EH (cell line): ENCODE results near the gene BRI3BP.
"Not testable (repeated sequence)": the region's sequence is repeated elsewhere in the genome, so short reads cannot be mapped to it uniquely, and the experiment has no call there.

Experiments used
- DNase-seq: peaks from one replicate; pipeline ENCODE4 v3.0.0-alpha.2; 2015; ENCODE audit warnings: low read depth

The BRI3BP gene

GRCh38 chr12:125068391-125068790 lies 74.9 kb downstream of the BRI3BP start:
- DNase-seq = no peak

GRCh38 chr12:125069616-125070015 lies 76.2 kb downstream of the BRI3BP start:
- no peak for DNase-seq

- no peak for DNase-seq
These were observed 76.7 kb downstream of the BRI3BP start for GRCh38 chr12:125070112-125070511.

GRCh38 chr12:125070661-125071390 lies 77.4 kb downstream of the BRI3BP start:
- no peak for DNase-seq

- no peak for DNase-seq
These were observed 78.0 kb downstream of the BRI3BP start for GRCh38 chr12:125071456-125071855.

GRCh38 chr12:125072496-125072895 lies 79.1 kb downstream of the BRI3BP start:
- no peak for DNase-seq

- DNase-seq = not testable (repeated sequence)
These were observed 80.8 kb downstream of the BRI3BP start for GRCh38 chr12:125074294-125074693.

- no peak for DNase-seq
These were observed 82.7 kb downstream of the BRI3BP start for GRCh38 chr12:125076103-125076502.

GRCh38 chr12:125079084-125079483 lies 85.6 kb downstream of the BRI3BP start:
- no peak for DNase-seq

GRCh38 chr12:125079648-125080645 lies 86.5 kb downstream of the BRI3BP start:
- DNase-seq = peak; percentile 32
